Measurements from ENCODE around the gene COX7A1.

- TF ChIP-seq, protein P1, sequence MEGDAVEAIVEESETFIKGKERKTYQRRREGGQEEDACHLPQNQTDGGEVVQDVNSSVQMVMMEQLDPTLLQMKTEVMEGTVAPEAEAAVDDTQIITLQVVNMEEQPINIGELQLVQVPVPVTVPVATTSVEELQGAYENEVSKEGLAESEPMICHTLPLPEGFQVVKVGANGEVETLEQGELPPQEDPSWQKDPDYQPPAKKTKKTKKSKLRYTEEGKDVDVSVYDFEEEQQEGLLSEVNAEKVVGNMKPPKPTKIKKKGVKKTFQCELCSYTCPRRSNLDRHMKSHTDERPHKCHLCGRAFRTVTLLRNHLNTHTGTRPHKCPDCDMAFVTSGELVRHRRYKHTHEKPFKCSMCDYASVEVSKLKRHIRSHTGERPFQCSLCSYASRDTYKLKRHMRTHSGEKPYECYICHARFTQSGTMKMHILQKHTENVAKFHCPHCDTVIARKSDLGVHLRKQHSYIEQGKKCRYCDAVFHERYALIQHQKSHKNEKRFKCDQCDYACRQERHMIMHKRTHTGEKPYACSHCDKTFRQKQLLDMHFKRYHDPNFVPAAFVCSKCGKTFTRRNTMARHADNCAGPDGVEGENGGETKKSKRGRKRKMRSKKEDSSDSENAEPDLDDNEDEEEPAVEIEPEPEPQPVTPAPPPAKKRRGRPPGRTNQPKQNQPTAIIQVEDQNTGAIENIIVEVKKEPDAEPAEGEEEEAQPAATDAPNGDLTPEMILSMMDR (IDR thresholded peaks at IDR 0.05) = no peak
- TF ChIP-seq POLR2A (IDR thresholded peaks at IDR 0.05) = no peak
These were observed 23.9 kb downstream of the COX7A1 start for GRCh38 chr19:36128392-36128736.
